ENCODE measurements around the gene CSNK1D. TPM values are rescaled to one million over a fixed set of nuclear protein-coding genes. Genes with fewer than 3 reads are reported as not detected.

Gene CSNK1D
- total RNA-seq, 1 donor, result 50.3 TPM

DNA sequence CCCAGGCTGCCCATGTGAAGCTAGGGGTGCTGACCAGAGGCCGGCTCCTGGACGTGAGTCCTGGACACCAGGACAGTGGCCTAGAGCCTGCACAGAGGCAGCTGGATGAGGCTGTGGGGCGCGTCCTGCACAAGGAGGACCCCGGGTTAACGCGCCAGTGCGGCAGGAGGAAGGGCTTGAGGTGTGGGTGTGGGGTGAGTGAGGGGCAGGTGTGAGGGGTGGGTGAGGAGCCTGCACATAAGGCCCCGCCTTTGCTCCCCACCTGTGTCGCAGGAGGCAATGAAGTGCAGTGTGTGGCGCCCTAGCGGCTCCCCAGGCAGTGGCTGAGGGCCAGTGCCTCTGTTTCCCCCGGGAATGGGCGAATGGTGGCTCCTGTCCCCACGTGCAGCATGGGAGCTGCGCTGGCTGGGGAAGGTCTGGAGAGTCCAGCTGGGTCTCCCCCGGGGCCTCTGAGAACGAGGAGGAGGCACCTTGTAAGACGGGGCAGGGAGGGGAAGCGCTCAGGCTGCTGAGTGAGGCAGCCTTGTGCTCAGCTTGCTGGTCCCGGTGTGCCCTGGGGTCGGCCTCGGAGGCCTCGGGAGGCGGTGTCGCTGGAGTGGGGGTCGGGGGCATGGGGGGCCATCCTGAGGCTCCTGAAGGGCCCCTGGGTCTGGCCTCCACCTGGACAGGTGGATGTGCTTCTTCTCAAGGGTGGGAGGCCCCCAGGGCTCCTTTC lies 40.7 kb upstream of the CSNK1D start:
- no peak overlapping the region for H2AFZ ChIP-seq (ENCODE audit: low read length)
- no peak for DNase-seq (ENCODE audit: insufficient read length, low spot score, missing footprints)
- no peak overlapping the region for H3K4me2 ChIP-seq (ENCODE audit: insufficient read depth, low read length)
- no peak overlapping the region for H3K4me3 ChIP-seq (ENCODE audit: insufficient read depth, low read length)
- no peaks in the 10 kb centered on the region for H3K4me1 ChIP-seq (ENCODE audit: insufficient read depth, low read length)
- H4K20me1 ChIP-seq (ENCODE audit: insufficient read depth, low read length), result no peaks in the 10 kb centered on the region
- no peaks in the 10 kb centered on the region for H3K79me2 ChIP-seq (ENCODE audit: insufficient read depth, low read length)
- H3K9me3 ChIP-seq (ENCODE audit: low read depth, low read length), result no peaks in the 10 kb centered on the region
- peaks cover 41% of the 10 kb centered on the region for H3K27me3 ChIP-seq (ENCODE audit: insufficient read depth, low read length)
- TF ChIP-seq, protein P1, sequence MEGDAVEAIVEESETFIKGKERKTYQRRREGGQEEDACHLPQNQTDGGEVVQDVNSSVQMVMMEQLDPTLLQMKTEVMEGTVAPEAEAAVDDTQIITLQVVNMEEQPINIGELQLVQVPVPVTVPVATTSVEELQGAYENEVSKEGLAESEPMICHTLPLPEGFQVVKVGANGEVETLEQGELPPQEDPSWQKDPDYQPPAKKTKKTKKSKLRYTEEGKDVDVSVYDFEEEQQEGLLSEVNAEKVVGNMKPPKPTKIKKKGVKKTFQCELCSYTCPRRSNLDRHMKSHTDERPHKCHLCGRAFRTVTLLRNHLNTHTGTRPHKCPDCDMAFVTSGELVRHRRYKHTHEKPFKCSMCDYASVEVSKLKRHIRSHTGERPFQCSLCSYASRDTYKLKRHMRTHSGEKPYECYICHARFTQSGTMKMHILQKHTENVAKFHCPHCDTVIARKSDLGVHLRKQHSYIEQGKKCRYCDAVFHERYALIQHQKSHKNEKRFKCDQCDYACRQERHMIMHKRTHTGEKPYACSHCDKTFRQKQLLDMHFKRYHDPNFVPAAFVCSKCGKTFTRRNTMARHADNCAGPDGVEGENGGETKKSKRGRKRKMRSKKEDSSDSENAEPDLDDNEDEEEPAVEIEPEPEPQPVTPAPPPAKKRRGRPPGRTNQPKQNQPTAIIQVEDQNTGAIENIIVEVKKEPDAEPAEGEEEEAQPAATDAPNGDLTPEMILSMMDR (IDR thresholded peaks at IDR 0.05; ENCODE audit: extremely low read depth, low read depth, low read length), result no peak
- no peaks in the 10 kb centered on the region for H3K36me3 ChIP-seq (ENCODE audit: insufficient read depth, low read length)
- H3K27ac ChIP-seq (ENCODE audit: low read depth, low read length), result no peak overlapping the region

DNA sequence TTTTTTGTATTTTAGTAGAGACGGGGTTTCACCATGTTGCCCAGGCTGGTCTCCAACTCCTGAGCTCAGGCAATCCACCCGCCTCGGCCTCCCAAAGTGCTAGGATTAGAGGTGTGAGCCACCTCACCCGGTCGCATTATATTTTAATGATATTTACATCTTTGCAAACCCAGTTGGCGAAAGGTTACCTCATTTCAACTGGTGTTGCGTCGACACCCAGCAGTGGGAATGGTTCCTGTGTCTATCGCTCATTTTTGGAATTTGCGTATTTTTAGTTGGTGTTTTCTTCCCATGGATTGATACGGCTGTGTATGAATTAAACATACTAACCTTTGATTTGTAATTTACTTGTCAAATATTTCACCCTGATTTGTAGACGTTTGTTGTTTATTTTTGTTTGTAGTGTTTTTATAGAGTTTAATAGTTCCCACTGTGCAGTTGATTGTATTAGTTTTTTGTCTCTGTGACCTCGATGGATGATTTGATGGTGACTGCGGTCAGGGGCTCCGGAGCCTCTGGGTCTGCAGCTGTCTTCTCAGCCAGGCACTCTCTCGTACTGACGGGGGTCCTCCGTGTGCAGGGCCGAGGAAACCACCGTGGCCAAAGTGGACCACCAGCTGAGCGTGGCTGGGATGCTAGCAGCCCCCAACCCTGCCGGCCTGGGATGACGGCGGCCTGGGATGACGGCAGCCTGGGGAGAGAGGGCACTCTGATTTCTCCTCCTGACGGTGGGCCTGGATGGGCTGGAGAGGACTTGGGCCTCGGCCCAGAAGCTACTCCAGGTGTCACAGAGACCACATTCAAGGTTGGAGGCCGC lies 39.9 kb upstream of the CSNK1D start:
- no peak overlapping the region for H2AFZ ChIP-seq (ENCODE audit: low read length)
- no peaks in the 10 kb centered on the region for H3K9me3 ChIP-seq (ENCODE audit: low read depth, low read length)
- peaks cover 48% of the 10 kb centered on the region for H3K27me3 ChIP-seq (ENCODE audit: insufficient read depth, low read length)
- H3K27ac ChIP-seq (ENCODE audit: low read depth, low read length), result no peak overlapping the region
- no peaks in the 10 kb centered on the region for H3K4me1 ChIP-seq (ENCODE audit: insufficient read depth, low read length)
- no peak overlapping the region for H3K4me2 ChIP-seq (ENCODE audit: insufficient read depth, low read length)
- H3K36me3 ChIP-seq (ENCODE audit: insufficient read depth, low read length), result no peaks in the 10 kb centered on the region
- TF ChIP-seq, protein P1 (IDR thresholded peaks at IDR 0.05; ENCODE audit: extremely low read depth, low read depth, low read length), result no peak
- H3K4me3 ChIP-seq (ENCODE audit: insufficient read depth, low read length), result no peak overlapping the region
- H3K79me2 ChIP-seq (ENCODE audit: insufficient read depth, low read length), result no peaks in the 10 kb centered on the region
- no peak for DNase-seq (ENCODE audit: insufficient read length, low spot score, missing footprints)
- H4K20me1 ChIP-seq (ENCODE audit: insufficient read depth, low read length), result no peaks in the 10 kb centered on the region

DNA sequence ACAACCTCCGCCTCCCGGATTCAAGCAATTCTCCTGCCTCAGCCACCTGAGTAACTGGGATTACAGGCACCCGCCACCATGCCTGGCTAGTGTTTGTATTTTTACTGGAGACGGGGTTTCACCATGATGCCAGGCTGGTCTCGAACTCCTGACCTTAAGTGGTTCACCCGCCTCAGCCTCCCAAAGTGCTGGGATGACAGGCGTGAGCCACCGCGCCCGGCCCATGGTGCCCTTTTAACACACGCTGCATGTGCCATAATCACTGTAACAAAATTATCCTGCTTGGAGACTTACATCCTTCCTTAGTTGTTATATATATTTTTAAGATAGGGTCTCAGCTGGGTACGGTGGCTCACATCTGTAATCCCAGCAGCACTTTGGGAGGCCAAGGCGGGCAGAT lies 38.5 kb upstream of the CSNK1D start:
- no peaks in the 10 kb centered on the region for H3K4me1 ChIP-seq (ENCODE audit: insufficient read depth, low read length)
- no peak overlapping the region for H3K4me2 ChIP-seq (ENCODE audit: insufficient read depth, low read length)
- H4K20me1 ChIP-seq (ENCODE audit: insufficient read depth, low read length), result no peaks in the 10 kb centered on the region
- H3K27me3 ChIP-seq (ENCODE audit: insufficient read depth, low read length), result peaks cover 49% of the 10 kb centered on the region
- no peak for DNase-seq (ENCODE audit: insufficient read length, low spot score, missing footprints)
- H3K79me2 ChIP-seq (ENCODE audit: insufficient read depth, low read length), result no peaks in the 10 kb centered on the region
- no peak overlapping the region for H2AFZ ChIP-seq (ENCODE audit: low read length)
- no peak overlapping the region for H3K27ac ChIP-seq (ENCODE audit: low read depth, low read length)
- H3K4me3 ChIP-seq (ENCODE audit: insufficient read depth, low read length), result no peak overlapping the region
- TF ChIP-seq, protein P1 (IDR thresholded peaks at IDR 0.05; ENCODE audit: extremely low read depth, low read depth, low read length), result no peak
- H3K9me3 ChIP-seq (ENCODE audit: low read depth, low read length), result no peaks in the 10 kb centered on the region
- H3K36me3 ChIP-seq (ENCODE audit: insufficient read depth, low read length), result no peaks in the 10 kb centered on the region

DNA sequence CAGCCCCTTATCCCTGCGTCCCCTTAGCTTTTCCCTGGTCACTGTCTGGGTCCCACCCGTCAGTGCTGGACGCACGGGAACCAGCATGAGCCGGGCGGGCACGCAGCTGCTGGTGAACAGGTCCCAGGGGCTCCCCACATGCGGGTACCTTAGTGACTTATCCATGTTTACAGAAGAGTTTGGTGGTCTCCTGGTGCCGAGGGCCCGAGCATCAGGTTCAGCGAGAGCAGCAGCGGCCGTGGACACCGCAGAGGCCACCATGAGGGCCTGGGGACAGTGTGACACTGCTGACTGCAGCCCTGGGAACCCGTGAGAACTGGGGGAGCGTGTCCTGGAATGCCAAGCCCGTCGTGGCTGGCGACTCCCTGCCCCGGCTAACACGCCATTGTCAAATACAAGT lies 37.4 kb upstream of the CSNK1D start:
- no peak overlapping the region for H3K4me3 ChIP-seq (ENCODE audit: insufficient read depth, low read length)

More for the DNA sequence above, 37.4 kb upstream of the CSNK1D start:
- Histone ChIP-seq H3K36me3 (ENCODE audit: insufficient read depth, low read length) (no peaks in the 10 kb centered on the region), H2AFZ (ENCODE audit: low read length) (no peak overlapping the region), H3K27me3 (ENCODE audit: insufficient read depth, low read length) (peaks cover 38% of the 10 kb centered on the region), H3K79me2 (ENCODE audit: insufficient read depth, low read length) (no peaks in the 10 kb centered on the region), H4K20me1 (ENCODE audit: insufficient read depth, low read length) (no peaks in the 10 kb centered on the region), H3K27ac (ENCODE audit: low read depth, low read length) (no peak overlapping the region), H3K9me3 (ENCODE audit: low read depth, low read length) (no peaks in the 10 kb centered on the region), H3K4me1 (ENCODE audit: insufficient read depth, low read length) (no peaks in the 10 kb centered on the region), H3K4me2 (ENCODE audit: insufficient read depth, low read length) (no peak overlapping the region)
- TF ChIP-seq, protein P1 (IDR thresholded peaks at IDR 0.05; ENCODE audit: extremely low read depth, low read depth, low read length), result no peak
- DNase-seq (ENCODE audit: insufficient read length, low spot score, missing footprints), result no peak

All from osteoblast (primary cell).